GM21381 (cell line): ENCODE measurements around the gene PPP2R5C.
A peak's percentile ranks its signal among the peaks of the same experiment; 100 is the strongest.

ENCODE experiments used
- ATAC-seq: cut with Tn5 transposase; IDR thresholded peaks from one replicate; pipeline ENCODE4 v1.9.1; 2021; ENCODE audit warnings: mild to moderate bottlenecking, moderate library complexity; ENCODE audit not compliant: unreplicated experiment

The PPP2R5C gene

DNA sequence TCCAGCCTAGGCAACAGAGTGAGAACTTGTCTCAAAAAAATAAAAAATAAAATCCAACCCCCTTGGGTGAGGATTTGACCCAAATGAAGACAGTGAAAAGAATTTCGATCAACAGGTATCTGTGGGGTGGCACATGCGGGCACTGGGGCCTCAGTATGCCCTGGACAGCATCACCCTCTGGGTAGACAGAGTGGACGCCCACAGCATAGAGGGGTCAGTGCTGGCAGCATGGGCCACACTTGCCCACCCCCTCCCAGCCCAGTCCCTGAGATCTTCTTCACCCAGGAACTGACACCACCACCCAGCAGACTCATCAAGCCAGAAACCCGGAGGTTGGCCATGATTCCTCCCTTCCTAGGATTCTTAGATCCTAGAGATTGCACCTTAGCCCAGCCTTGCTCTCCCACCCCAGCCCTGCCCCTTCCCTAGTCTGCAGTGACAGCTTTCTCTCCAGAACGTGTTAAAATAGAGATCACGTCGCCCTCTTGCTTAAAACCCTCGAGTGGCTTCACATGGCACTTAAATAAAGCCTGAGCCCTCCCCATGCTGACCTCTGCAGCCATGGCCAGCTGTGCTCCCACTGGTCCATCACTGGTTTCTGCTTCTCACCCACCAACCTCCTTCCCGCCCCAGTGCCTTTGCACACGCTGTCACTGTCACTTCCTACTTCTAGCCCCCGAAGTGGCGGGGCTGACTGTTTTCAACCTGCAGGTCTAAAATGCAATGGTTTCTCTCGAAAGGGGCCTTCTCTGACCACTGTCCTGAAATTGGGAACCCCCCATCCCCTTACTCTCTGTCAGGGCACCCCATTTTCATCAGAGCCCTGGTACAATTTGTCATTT lies 176.6 kb downstream of the PPP2R5C start:
- no peak for ATAC-seq

DNA sequence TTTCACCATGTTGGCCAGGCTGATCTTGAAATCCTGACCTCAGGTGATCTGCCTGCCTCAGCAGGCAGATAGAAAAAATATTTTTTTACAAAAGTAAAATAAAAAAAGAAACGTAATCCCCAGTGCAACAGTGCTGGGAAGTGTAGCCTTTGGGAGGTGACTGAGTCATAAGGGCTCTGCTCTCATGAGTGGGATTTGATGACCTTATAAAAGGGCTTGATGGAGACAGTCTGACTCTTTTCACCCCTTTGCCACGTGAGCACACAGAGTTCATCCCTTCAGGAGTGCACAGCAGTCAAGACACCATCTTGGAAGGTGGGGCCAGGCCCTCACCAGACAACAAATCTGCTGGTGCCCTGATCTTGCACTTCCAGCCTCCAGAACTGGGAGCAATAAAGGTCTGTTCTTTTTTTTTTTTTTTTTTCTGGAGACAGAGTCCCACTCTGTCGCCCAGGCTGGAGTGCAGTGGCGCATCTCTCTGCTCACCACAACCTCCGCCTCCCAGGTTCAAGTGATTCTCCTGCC lies 178.2 kb downstream of the PPP2R5C start:
- ATAC-seq, result no peak

GRCh38 chr14:101944451-101944850 lies 182.9 kb downstream of the PPP2R5C start:
- no peak for ATAC-seq

DNA sequence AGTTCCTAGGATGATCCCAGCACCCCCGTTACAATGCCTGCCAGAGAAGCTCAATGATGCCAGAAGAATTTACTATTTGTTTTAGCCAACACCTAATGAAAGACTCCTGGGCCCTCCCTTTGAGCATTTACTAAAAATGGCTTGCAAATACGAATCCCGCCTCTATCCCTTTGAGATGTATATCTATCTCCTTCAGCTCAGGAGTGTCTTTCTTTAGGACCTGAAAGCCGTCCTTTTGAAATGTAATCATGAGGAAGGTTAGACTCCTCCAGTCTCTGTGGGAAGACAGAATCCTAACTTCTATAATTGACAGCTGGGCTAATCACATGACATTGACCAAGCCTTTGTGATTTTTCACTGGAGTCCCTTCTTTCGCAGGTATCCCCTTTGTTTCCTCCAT lies 183.7 kb downstream of the PPP2R5C start:
- no peak for ATAC-seq

DNA sequence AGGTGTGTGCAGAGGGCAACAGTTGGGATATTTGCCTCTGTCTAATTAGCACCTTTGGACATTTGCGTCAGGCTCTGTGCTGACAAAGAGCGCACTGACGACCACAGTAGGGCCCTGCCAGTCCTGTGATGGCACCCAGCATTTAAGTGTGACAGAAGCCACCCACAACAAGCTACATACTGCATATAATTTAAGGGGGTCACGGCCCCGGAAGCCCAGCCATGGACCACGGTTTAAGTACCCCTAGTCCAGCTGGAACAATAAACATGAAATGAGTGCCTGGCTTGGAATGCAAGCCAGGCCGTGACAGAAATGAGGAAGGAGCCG lies 186.0 kb downstream of the PPP2R5C start:
- ATAC-seq, result peak; percentile 8

DNA sequence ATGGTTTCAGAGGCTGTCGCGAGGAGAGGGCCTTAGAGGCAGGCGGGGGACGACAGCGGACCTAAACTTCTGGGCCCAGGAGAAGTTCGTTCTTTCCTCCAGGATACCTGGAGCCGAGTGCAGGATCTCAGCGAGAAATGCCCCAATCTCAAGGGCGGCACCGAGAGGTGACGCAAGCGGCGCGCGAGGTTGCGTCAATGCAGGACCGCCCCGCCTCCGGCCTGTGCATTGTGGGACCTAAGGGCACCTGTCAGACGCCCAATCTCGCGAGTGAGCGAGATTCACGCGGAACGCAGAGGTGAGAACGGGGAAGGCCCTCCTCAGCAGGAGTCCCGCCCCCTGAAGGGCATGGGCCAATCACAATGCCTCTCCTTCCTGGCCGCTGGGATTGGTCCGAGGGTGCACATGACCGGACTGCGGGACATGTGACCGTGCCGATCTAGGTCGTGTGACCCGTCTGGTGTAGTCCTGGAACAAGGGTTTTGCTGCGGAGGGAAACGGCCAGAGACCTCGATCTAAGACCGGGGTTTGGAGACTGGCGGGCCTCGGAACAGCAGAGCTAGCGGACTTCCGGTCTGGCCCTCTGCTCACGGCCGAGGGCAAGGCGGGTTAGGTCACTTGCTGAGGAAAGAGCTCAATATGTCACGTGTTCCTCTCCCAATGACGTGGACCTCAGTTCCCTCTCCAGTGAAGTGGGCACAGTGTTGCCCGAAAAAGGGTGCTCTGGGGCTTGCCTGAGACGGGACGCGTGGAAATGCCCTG lies 186.6 kb downstream of the PPP2R5C start:
- peak; percentile 97 for ATAC-seq

DNA sequence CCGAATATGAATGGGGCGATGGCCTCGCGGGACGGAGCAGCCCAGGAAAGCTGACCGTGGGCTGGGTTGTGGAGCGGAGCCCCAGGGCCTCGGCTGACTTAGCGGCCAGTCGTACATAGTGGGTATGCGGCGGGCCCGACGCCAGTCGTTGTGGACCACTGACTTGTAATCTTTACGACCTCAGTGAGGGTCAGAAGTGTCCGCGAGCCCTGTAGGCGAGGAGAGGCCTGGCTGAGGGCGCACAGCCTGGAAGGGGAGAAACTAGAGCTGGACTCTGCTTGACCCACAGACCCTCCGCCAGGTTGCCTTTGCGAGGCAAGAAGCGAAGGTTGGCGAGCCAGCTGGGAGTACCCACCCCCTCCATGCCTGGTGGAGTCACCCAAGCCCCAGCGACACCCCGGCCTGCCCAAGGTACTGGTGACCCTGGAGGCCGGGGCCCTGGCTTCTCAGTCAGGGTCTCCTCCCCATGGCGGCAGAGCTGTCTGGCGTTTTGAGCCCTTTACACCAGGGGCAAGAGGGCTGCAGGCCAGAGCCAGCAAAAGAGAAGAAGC lies 187.2 kb downstream of the PPP2R5C start:
- ATAC-seq, result no peak

- no peak for ATAC-seq
These were observed 188.6 kb downstream of the PPP2R5C start for GRCh38 chr14:101950100-101950499.

GRCh38 chr14:101950516-101951215 lies 189.2 kb downstream of the PPP2R5C start:
- ATAC-seq, result no peak

- ATAC-seq, result no peak
These were observed 191.6 kb downstream of the PPP2R5C start for GRCh38 chr14:101953151-101953550.

- no peak for ATAC-seq
These were observed 193.0 kb downstream of the PPP2R5C start for GRCh38 chr14:101954501-101954900.

DNA sequence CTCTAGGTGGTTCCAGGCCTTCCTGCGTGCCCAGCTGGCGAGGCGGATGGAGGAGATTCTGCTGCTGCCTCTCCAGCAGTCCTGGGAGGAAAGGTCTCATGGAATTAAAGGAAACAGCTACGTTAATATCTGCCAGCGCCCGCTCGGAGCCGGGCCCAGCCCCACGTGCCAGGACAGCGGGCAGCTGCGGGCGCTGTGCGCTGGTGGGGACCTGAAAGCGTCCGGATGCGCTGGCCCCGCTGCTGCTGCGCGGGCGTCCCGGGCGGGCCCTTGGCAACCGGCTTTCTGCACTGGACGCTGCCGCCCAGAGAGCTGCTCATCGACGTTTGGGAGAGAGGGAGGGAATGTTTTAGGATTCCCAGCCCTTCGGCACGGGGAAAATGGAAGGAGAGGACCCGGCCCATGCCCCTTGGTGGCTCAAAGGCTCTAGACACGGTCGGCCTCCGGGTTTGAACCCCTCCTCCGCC lies 194.2 kb downstream of the PPP2R5C start:
- no peak for ATAC-seq

DNA sequence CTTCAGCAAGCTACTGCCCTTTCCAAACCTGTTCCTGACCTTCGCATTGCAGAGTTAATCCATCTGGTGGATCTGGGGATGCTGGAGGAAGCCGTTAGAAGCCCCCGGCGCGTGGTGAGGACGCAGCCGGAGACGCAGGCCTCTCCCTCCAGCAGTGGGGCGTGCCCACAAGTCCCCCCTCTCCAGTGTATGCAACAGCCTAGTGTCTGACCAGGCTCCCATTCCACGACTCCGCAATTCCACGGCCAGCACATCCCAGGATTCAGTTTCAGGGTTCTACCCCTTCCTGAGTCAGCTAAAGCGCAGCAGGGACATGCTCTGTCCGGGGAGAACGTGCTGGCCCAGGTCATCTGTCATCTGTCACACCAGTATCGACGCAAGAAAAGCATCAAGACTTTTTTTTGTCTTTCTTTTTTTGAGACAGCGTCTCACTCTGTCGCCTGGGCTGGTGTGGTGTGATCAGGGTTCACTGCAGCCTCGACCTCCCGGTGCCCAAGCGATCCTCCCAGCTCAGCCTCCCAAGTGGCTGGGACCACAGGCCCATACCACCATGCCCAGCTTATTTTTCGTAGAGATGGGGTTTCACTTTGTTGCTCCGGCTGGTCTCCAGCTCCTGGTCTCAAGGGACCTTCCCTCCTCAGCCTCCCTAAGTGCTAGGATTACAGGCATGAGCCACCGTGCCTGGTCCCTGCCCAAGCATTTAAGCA lies 194.8 kb downstream of the PPP2R5C start:
- ATAC-seq, result no peak

DNA sequence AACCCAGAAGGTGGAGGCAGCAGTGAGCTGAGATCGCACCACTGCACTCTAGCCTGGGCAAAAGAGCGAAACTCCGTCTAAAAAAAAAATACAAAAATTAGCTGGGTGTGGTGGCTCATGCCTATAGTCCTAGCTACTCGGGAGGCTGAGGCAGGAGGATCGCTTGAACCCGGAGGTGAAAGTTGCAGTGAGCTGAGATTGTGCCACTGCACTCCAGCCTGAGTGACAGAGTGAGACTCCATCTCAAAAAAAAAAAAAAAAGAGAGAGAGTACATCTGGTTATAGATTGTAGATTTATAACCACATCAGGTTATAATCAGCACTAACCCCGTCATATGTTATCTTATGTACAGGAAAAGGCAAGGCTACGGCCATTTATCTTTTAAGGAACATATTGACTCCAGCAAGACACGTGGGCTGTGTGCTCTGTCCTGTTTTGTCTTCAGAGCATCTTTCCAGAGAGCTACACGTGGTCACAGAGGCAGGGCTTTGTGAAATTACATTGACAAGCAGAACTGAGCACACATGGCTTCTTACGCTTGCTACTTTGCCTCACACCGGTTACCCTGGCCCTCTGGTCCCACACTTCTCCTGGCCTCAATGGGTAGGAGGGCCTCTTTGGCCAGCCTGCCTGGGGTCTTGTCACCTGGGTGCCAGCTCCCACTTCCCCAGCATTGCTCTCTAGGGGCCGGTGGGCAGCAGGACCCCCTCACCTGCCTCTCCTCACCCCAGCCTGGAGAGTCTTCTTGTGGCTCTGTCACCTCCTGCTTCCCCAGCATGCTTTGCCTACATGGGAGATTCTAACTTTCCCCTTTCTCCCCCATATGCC lies 196.1 kb downstream of the PPP2R5C start:
- ATAC-seq, result no peak

DNA sequence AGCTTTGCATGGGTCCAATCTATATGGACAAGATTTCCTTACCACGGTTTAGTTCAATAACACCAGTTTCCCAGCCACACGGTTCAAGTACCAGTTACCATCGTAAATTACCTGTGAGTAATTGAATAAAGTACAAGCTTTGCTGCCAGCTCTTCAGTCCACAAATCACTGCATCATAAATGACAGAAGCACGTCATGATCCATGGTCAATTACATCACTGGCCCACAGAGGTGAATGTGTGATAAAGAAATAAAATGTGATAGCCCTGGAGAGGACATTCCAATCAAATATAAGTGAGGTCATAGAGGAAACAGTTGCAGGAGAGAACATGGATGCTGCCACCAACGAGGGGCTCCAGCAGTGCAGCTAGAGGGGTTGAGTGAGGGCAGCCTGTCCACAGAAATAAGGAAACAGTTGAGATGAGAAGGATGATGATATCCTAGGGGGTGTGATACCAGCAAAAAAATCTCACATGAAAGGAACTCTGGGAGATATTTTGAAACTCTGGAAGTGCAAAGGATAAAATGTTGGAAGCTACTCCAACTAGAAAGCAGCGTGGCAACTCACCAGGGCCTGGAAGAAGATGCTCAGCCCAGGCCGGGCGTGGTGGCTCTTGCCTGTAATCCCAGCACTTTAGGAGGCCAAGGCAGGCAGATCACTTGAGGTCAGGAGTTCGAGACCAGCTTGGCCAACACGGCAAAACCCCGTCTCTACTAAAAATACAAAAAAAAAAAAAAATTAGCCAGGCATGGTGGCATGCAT lies 197.1 kb downstream of the PPP2R5C start:
- ATAC-seq, result no peak

- ATAC-seq, result no peak
These were observed 197.8 kb downstream of the PPP2R5C start for GRCh38 chr14:101959277-101959676.

DNA sequence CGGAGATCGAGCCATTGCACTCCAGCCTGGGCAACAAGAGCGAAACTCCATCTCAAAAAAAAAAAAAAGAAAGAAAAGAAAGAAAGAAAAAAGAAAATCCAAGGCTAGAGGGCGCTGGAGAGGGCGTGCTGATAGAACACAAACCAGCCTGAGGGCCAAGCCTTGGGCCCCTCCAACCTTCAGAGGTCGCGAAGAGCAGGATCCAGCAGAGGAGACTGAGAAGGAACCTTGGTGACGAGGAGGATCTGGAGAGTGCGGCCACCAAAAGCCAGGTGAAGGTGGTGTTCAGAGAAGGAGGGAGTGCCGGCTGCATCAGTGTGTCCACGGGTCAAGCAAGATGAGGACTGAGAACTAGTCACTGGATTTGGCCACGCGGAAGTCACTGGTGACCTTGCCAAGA lies 198.7 kb downstream of the PPP2R5C start:
- ATAC-seq, result no peak

DNA sequence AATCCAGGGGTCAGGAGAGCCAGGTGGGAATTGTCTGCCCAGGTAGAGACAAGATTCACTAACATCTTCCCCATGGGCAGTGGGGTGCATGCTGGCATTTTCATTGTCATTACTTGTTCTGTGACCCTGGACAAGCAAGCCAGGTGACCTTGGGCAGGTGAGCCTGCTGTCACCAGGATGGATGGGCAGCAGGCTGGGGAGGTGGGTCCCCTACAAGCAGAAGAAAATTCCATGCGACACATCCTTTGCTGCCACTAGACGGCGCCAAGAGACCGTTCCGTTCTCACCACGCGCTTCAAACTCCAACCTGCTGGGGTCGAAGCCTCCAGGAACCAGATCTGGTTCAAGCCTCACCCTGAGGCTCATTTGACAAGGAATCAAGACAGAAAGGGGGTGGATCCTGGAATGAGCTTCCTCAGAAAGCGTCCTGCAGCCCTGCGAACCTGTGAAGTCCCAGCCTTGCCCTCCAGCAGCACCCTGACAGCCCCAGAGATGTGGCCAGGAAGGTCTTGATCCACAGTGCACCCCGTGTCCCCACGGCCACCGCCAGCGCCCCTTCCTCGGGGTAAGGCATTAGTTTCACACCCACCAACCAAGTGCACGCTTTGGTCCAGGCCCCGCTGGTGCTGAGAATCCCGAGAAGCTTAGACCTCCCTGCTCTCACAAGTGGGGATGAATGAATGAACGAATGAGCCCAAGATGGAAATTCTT lies 199.7 kb downstream of the PPP2R5C start:
- ATAC-seq, result no peak
